ENCODE measurements around the gene CST9.

CST9 gene

DNA sequence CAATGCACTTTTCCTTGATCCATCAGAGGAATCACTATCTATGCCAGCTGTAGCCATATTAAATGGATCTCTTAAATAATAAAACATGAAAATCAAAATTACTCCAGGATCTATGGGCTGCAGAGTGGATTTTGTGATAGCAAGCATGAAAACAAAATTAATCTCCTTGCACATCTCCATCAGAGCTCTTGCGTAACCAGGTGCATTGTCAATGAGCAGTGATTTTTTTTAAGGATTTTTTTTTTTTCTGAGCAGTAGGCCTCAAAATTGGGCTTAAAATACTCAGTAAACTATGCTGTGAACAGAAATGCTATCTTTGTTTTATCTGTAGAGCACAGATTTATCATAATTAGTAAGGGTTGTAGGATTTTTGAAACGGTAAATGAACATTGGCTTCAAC lies 43.5 kb upstream of the CST9 start:
- Histone ChIP-seq H3K4me1 (ENCODE audit: low read length) (peaks cover 23% of the 10 kb centered on the region), H3K36me3 (replicated peaks; ENCODE audit: low read depth, low read length) (no peaks in the 10 kb centered on the region), H3K27ac (ENCODE audit: low read length) (no peak overlapping the region), H3K9me3 (ENCODE audit: insufficient read depth, low read length) (no peaks in the 10 kb centered on the region), H3K4me2 (ENCODE audit: low read length) (no peak overlapping the region), H3K27me3 (ENCODE audit: low read depth, low read length) (peaks cover 6% of the 10 kb centered on the region; the same call in 1 of the 2 replicates), H3K9ac (ENCODE audit: low read length) (no peak overlapping the region), H4K20me1 (ENCODE audit: insufficient read depth, low read length) (0 out of 2 replicates have a peak, but pooled peaks cover 4% of the 10 kb centered on the region), H3K4me3 (ENCODE audit: low read length) (no peak overlapping the region), H3K79me2 (ENCODE audit: low read length) (no peaks in the 10 kb centered on the region), H2AFZ (ENCODE audit: low read depth, low read length) (no peak overlapping the region)
- TF ChIP-seq, protein P1, sequence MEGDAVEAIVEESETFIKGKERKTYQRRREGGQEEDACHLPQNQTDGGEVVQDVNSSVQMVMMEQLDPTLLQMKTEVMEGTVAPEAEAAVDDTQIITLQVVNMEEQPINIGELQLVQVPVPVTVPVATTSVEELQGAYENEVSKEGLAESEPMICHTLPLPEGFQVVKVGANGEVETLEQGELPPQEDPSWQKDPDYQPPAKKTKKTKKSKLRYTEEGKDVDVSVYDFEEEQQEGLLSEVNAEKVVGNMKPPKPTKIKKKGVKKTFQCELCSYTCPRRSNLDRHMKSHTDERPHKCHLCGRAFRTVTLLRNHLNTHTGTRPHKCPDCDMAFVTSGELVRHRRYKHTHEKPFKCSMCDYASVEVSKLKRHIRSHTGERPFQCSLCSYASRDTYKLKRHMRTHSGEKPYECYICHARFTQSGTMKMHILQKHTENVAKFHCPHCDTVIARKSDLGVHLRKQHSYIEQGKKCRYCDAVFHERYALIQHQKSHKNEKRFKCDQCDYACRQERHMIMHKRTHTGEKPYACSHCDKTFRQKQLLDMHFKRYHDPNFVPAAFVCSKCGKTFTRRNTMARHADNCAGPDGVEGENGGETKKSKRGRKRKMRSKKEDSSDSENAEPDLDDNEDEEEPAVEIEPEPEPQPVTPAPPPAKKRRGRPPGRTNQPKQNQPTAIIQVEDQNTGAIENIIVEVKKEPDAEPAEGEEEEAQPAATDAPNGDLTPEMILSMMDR (IDR thresholded peaks at IDR 0.05; ENCODE audit: low read depth, low read length) = no peak
- no peak for TF ChIP-seq EZH2phosphoT487 (IDR thresholded peaks at IDR 0.05; ENCODE audit: low read depth)

DNA sequence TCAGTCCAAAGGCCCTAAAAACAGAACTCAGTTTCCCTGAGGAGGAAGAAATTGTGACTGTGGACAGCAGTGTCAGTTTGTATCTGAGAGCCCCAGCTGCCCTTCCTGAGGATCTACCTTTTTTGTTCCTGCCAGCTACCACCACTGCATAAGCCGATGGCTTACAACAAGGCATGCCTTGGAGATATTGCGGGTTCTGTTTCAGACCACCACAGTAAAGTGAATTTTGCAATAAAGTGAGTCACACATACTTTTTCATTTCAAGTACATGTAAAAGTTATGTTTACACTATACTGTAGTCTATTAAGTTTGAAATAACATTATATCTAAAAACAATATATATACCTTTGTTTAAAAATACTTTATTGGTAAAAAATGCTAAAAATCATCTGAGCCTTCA lies 41.6 kb upstream of the CST9 start:
- Histone ChIP-seq H3K27ac (ENCODE audit: low read length) (no peak overlapping the region), H3K36me3 (replicated peaks; ENCODE audit: low read depth, low read length) (no peaks in the 10 kb centered on the region), H3K4me1 (ENCODE audit: low read length) (peaks cover 42% of the 10 kb centered on the region), H3K9ac (ENCODE audit: low read length) (no peak overlapping the region), H4K20me1 (ENCODE audit: insufficient read depth, low read length) (no peaks in the 10 kb centered on the region), H2AFZ (ENCODE audit: low read depth, low read length) (no peak overlapping the region), H3K4me3 (ENCODE audit: low read length) (no peak overlapping the region), H3K27me3 (ENCODE audit: low read depth, low read length) (no peaks in the 10 kb centered on the region), H3K4me2 (ENCODE audit: low read length) (no peak overlapping the region), H3K79me2 (ENCODE audit: low read length) (no peaks in the 10 kb centered on the region), H3K9me3 (ENCODE audit: insufficient read depth, low read length) (no peaks in the 10 kb centered on the region)
- TF ChIP-seq, protein P1 (IDR thresholded peaks at IDR 0.05; ENCODE audit: low read depth, low read length) = no peak
- no peak for TF ChIP-seq EZH2phosphoT487 (IDR thresholded peaks at IDR 0.05; ENCODE audit: low read depth)

DNA sequence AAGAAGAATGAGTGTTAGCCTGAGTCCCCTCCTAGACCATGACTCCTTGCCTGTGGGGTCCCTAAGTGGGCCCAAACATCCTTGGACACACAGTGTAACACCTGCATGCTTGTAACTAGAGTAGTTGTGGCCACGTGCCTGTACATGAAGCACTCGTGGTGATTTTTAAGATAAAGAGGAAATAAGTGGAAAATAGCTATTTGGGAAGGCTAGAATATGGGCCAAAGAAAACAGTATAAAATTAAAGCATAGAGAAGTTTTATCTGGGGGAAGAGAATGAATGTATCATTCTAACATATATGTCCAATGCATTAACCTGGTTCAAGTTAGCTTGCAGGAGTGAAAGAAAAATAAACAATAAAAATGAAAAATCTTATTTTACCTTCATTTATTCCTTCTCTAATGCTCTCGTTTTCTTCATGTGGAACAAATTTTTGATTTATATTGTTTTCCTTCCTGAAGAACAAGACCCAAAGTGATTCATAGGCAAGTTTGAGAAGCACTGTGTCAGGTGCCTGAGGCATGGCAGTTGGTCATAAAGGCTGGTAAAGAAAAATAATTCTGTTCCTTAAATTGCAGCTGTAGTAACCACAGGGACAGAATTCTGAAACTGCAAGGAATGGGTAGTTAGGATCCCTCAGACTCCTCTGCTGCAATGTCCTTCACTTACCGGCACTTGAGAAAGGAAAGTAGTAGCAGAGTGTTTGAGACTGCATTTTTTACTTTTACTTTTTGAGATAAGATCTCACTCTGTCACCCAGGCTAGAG lies 40.6 kb upstream of the CST9 start:
- TF ChIP-seq, protein P1 (IDR thresholded peaks at IDR 0.05; ENCODE audit: low read depth, low read length) = no peak
- no peak for TF ChIP-seq EZH2phosphoT487 (IDR thresholded peaks at IDR 0.05; ENCODE audit: low read depth)
- Histone ChIP-seq H3K9me3 (ENCODE audit: insufficient read depth, low read length) (no peaks in the 10 kb centered on the region), H2AFZ (ENCODE audit: low read depth, low read length) (no peak overlapping the region), H3K27ac (ENCODE audit: low read length) (no peak overlapping the region), H3K36me3 (replicated peaks; ENCODE audit: low read depth, low read length) (no peaks in the 10 kb centered on the region), H3K4me3 (ENCODE audit: low read length) (no peak overlapping the region), H3K79me2 (ENCODE audit: low read length) (no peaks in the 10 kb centered on the region), H3K4me2 (ENCODE audit: low read length) (peak overlapping the region; percentile 68; the same call in 1 of the 2 replicates), H3K27me3 (ENCODE audit: low read depth, low read length) (no peaks in the 10 kb centered on the region), H3K9ac (ENCODE audit: low read length) (no peak overlapping the region), H4K20me1 (ENCODE audit: insufficient read depth, low read length) (no peaks in the 10 kb centered on the region), H3K4me1 (ENCODE audit: low read length) (peaks cover 52% of the 10 kb centered on the region)

DNA sequence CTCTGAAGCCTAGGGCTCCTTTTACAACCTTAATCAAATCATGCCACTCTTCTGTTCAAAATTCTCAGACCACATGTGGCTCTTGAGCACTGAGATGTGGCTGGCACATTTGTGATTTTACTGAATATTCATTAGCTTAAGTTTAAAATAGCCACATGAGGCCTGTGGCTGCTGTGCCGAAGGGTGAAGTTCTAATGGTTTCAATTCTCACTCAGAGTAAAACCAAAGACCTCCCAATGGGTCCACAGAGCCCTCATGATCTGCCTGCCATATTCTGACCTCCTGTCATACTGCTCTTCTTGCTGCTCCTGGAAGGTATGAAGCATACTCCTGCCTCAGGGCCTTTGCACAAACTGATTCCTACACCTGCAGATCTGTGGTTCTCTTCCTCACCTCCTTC lies 39.9 kb upstream of the CST9 start:
- Histone ChIP-seq H3K79me2 (ENCODE audit: low read length) (no peaks in the 10 kb centered on the region), H3K4me2 (ENCODE audit: low read length) (peak overlapping the region; percentile 68), H3K27ac (ENCODE audit: low read length) (peak overlapping the region; percentile 55; the same call in 1 of the 2 replicates), H2AFZ (ENCODE audit: low read depth, low read length) (no peak overlapping the region), H3K27me3 (ENCODE audit: low read depth, low read length) (no peaks in the 10 kb centered on the region), H3K36me3 (replicated peaks; ENCODE audit: low read depth, low read length) (no peaks in the 10 kb centered on the region), H3K4me1 (ENCODE audit: low read length) (peaks cover 59% of the 10 kb centered on the region), H3K4me3 (ENCODE audit: low read length) (no peak overlapping the region), H4K20me1 (ENCODE audit: insufficient read depth, low read length) (no peaks in the 10 kb centered on the region), H3K9me3 (ENCODE audit: insufficient read depth, low read length) (no peaks in the 10 kb centered on the region), H3K9ac (ENCODE audit: low read length) (no peak overlapping the region)
- TF ChIP-seq EZH2phosphoT487 (IDR thresholded peaks at IDR 0.05; ENCODE audit: low read depth) = no peak
- TF ChIP-seq, protein P1 (IDR thresholded peaks at IDR 0.05; ENCODE audit: low read depth, low read length) = no peak
